Astrocyte (in vitro differentiated cells and primary cell): Measurements from ENCODE around the gene FTH1.

ENCODE experiments used
- CTCF ChIP-seq: IDR thresholded peaks from 2 replicates; pipeline ENCODE4 v1.5.1; 2011; ENCODE audit warnings: low read depth, mild to moderate bottlenecking, inconsistent platforms, low read length, moderate library complexity; ENCODE audit not compliant: insufficient read depth
- EZH2 ChIP-seq: IDR thresholded peaks from 2 replicates; pipeline ENCODE4 v1.6.1; 2012; ENCODE audit warnings: mild to moderate bottlenecking, low read length, inconsistent platforms; ENCODE audit not compliant: insufficient read depth

DNA sequence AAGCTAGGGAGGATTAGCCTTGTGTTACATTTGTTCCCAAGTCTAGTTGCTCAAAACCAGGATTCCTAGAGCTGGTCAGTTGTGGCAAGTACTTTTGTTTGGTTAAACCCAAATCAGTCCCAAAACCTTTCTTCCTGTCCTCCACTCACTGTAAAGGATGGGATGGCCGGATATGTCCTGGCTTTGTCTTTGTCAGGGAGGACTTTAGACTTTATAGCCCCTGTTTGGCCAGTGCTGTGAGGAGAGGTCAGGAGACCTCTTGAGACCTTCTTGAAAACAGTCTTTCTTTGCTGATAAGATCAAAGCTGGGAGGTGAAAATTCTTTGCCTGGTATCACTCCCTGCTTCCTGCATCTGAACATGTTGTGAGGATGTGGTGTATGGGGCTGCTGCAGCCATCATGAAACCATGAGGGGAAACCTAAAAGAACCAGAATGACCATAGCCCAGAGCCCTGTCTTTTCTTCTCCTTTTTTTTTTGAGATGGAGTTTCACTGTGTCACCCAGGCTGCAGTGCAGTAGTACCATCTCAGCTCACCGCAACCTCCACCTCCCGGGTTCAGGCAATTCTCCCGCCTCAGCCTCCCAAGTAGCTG is 43.6 kb upstream of the FTH1 start:
- TF ChIP-seq CTCF: no peak
- TF ChIP-seq EZH2: no peak
